NCI-H2107 (cell line): ENCODE data around the gene REP15.
A peak's percentile ranks its signal among the peaks of the same experiment; 100 is the strongest.
"Not testable (repeated sequence)": the region's sequence is repeated elsewhere in the genome, so short reads cannot be mapped to it uniquely, and the experiment has no call there.

Source experiments
- DNase-seq: peaks from one replicate; lab custom pipeline; 2025; lab: John Stamatoyannopoulos, UW

REP15 gene

DNA sequence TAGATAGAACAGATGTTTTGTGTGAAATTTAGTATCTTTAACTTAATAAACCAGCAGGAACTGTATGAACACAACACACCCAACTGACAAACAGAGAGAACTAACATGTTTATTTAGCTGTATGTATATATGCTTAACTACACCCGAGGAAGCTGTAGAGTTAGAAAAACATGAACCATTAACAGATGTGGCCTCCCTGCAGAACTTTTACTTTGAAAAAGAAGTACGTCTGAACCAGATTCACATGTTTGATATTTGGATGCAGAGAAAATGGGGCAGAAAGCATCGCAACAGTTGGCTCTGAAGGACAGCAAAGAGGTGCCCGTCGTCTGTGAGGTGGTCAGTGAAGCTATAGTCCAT is at the start of gene REP15:
TSS of gene REP15 (plus strand) at position 155 of the 360 bp plus-strand sequence. CDS start at position 271, 116 bp downstream.
- no peak for DNase-seq

DNA sequence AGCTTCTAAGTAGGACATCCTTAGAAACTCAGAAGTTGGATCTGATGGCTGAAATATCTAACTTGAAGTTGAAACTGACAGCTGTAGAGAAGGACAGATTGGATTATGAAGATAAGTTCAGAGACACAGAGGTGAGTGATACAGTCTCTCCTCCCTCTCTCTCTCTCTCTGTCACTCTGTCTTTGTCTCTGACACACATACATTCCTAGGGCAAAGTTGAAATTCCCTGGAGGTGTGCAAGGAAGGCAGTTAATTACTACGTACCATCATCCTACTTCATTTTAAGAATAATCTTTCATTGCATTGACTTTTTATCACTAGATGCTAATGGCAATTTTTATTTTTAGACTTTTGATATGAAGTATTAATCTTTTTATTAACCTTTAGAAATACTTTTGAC is 46.2 kb upstream of the REP15 start:
- no peak for DNase-seq

GRCh38 chr12:27651201-27651600 is 45.0 kb upstream of the REP15 start:
- no peak for DNase-seq

- peak; percentile 81 for DNase-seq
Observed at GRCh38 chr12:27652174-27652763, 44.0 kb upstream of the REP15 start.

GRCh38 chr12:27653661-27654060 is 42.6 kb upstream of the REP15 start:
- no peak for DNase-seq

- not testable (repeated sequence) for DNase-seq
Observed at GRCh38 chr12:27655476-27655875, 40.8 kb upstream of the REP15 start.

GRCh38 chr12:27657296-27657695 is 39.0 kb upstream of the REP15 start:
- DNase-seq: no peak

- DNase-seq: no peak
Observed at GRCh38 chr12:27665704-27666103, 30.5 kb upstream of the REP15 start.

GRCh38 chr12:27666510-27666909 is 29.7 kb upstream of the REP15 start:
- DNase-seq: no peak

GRCh38 chr12:27667540-27667939 is 28.7 kb upstream of the REP15 start:
- DNase-seq: no peak

GRCh38 chr12:27672051-27672450 is 24.2 kb upstream of the REP15 start:
- DNase-seq: no peak

DNA sequence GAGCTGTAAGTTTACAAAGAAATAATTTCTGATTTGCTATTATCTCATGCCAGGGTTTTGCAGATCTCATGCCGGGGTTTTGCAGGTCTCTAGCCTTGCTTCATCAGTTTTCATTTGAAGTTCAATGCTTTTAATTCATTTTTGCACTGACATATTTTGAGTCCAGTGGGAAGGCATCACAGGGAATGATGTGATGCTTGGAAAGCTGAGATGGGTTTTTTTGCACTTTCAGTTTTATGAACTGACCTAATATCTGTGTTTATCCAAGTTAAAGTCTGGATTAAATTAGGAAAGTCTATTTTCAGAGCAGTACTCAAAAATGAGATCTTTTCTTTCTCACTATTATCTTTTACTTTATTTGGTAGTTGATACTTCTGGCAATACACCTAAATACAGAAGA is 23.6 kb upstream of the REP15 start:
- no peak for DNase-seq

GRCh38 chr12:27673101-27673718 is 23.0 kb upstream of the REP15 start:
- DNase-seq: no peak

DNA sequence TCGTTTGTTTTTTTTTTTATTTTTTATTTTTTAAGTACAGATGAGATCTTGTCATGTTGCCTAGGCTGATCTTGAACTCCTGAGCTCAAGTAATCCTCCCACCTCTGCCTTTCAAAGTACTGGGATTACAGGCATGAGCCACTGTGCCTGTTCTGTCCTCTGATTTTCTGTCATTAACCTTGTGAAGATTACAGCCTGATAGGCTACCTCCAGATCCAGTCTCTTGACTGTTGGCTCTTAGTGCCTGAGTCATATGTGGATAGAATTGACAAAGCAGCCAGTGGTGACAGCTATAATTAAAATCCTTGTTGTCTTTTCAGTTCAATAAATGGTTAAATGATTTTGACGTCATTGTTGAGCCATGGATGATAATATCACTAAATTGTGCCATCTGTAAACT is 21.3 kb upstream of the REP15 start:
- DNase-seq: no peak

GRCh38 chr12:27680619-27681018 is 15.6 kb upstream of the REP15 start:
- DNase-seq: no peak

DNA sequence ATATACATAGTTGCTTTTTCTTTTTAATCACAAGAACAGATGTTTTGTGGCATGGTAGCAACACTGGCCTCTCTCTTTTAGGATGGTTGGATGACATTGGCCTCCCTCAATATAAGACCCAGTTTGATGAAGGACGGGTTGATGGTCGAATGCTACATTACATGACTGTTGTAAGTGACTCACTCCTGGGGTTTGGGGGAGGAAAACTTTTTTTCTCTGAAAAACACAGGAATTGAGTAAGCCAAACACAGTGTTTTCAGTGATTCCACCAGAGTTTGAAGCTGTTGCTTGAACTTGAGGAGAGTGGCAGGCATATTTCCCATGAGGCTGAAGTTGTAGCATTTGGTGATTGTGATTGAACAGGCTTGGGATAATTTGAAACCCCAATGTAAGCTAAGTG is 13.7 kb upstream of the REP15 start:
- no peak for DNase-seq

DNA sequence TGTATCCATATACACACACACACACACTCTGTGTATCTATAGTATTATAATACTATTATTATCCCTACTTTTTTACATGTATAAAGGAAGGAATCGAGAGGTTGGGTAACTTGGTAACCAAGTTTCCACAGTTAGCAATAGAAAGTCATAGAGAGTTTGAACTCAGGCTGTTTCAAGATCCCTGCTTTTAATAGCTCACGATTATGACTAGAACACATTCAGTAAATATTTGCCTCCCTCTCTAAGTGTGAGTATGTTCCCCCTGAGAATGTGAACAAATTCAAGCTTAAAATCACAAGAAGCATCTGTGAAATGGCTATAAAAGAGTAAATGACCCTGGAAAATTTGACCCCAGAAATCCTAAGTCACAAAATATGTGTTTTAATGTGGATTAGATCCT is 11.0 kb upstream of the REP15 start:
- no peak for DNase-seq

DNA sequence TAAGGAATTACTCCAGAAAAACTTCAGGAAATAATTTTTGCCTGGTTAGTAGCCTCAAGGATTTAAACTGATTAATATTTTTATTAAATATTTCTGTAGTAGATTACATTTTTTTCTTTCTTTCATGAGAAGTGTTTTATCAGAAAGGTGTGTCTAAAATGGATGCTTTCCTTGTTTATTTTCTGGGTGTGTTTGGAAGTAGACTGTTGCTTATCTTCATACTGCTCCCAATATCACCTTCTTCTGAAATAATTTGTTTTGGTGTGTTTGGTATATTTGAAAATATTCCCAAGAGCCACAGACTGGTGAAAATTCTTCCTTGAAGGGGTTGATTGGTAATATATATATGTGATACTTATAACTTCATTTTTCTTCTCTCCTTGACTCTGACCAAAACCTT is 10.1 kb upstream of the REP15 start:
- DNase-seq: no peak

DNA sequence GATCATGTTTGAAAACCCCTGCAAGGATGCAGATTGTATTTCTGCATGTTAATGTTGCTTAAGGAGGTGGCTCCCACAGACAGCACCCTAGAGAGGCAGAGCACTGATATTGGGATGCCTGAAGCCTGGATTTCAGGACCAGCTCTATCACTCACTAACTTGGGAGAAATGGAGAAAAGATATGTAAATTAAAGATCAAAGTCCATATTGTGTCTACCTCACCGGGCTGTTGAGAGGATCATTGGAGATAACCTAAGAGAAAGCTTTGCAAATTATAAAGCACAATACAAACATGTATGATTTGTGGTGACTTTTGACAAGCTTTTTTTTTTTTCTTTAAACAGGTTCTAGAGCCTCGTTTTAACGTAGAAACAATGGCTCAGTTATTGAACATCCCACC is 7.6 kb upstream of the REP15 start:
- no peak for DNase-seq

GRCh38 chr12:27689558-27690180 is 6.6 kb upstream of the REP15 start:
- DNase-seq: no peak

- DNase-seq: no peak
Observed at GRCh38 chr12:27693403-27693802, 2.8 kb upstream of the REP15 start.

DNA sequence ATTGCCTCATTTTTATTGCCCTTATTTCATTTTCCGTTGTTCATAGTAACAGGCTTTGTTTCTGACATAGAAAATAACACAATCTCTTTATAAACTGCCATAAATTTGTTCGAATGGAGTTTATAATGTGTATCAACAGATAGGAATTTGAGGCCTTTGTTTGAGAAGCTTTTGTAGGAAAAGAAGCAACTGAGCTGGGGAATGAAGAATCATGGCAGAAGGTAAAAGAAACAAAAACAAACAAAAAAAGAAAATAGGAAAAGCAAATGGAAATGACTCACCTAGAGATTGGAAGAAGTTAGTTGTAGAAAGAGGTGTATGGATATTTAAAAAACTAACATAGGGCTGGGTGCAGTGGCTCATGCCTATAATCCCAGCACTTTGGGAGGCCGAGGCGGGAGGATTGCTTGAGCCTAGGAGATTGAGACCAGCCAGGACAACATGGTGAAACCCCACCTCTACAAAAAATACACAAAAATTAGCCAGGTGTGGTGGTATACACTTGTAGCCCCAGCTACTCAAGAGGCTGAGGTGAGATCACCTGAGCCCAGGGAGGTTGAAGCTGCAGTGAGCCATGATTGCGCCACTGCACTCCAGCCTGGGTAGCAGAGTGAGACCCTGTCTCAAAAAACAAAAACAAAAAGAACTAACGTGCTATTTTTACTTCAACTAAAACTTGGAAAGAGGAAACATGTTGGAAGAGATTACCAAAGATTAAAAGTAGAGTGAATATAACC is 523 bp upstream of the REP15 start:
- no peak for DNase-seq
